ENCODE results near the gene DLL1.
A peak's percentile ranks its signal among the peaks of the same experiment; 100 is the strongest.

Gene DLL1

GRCh38 chr6:170313716-170314295 lies 22.9 kb upstream of the DLL1 start:
- Histone ChIP-seq H2BK12ac (ENCODE audit: low read length) (no peak overlapping the region), H3K4me3 (ENCODE audit: low read length in 2 of 2) (no peak overlapping the region), H3K4ac (ENCODE audit: low read length) (no peak overlapping the region), H3K27ac (replicated peaks; ENCODE audit: low read length) (no peak overlapping the region), H2AFZ (ENCODE audit: low read length) (no peak overlapping the region), H3K4me2 (ENCODE audit: insufficient read depth, low read length, poor library complexity, severe bottlenecking) (no peak overlapping the region), H3K4me1 (ENCODE audit: control insufficient read depth in 2 of 2, insufficient read depth in 1 of 2, low read depth in 1 of 2, low read length in 2 of 2) (peaks cover 0 to 1% of the 10 kb centered on the region in 2 donors), H2BK5ac (ENCODE audit: low read length) (no peak overlapping the region), H2AK5ac (ENCODE audit: low read depth, low read length) (no peak overlapping the region), H3K79me1 (ENCODE audit: low read depth, low read length) (no peaks in the 10 kb centered on the region), H3K36me3 (replicated peaks in 1 of 2; ENCODE audit: control insufficient read depth in 2 of 2, insufficient read depth in 2 of 2, low read length in 2 of 2) (peaks cover 2 to 57% of the 10 kb centered on the region in 2 donors), H2BK120ac (ENCODE audit: low read depth, low read length) (no peak overlapping the region), H3K9ac (ENCODE audit: low read depth, low read length, poor library complexity) (no peak overlapping the region), H3K18ac (ENCODE audit: low read length) (no peak overlapping the region), H3K23ac (ENCODE audit: low read depth, low read length, poor library complexity) (no peak overlapping the region), H3K9me3 (replicated peaks in 1 of 2; ENCODE audit: control insufficient read depth in 2 of 2, insufficient read depth in 1 of 2, low read depth in 1 of 2, low read length in 2 of 2) (no peaks in the 10 kb centered on the region), H4K91ac (ENCODE audit: low read depth, low read length, poor library complexity) (no peak overlapping the region), H2BK15ac (ENCODE audit: low read length) (no peak overlapping the region), H3K14ac (ENCODE audit: low read length) (no peak overlapping the region), H3K27me3 (ENCODE audit: control insufficient read depth in 3 of 3, insufficient read depth in 3 of 3, low read depth in 1 of 3, low read length in 3 of 3) (no peaks in the 10 kb centered on the region), H4K8ac (ENCODE audit: low read depth, low read length) (no peak overlapping the region)
- DNase-seq (ENCODE audit: low spot score), result no peak
- no CpG with 5 or more reads among the region's 6 CpGs for WGBS, 2 donors (ENCODE audit: extremely low coverage in 2 of 2, insufficient read length in 2 of 2, insufficient replicate concordance in 1 of 2)

- no peak overlapping the region for H2BK12ac ChIP-seq (ENCODE audit: low read length)
- no peak overlapping the region for H3K4me2 ChIP-seq (ENCODE audit: insufficient read depth, low read length, poor library complexity, severe bottlenecking)
- H3K9me3 ChIP-seq (replicated peaks in 1 of 2; ENCODE audit: control insufficient read depth in 2 of 2, insufficient read depth in 1 of 2, low read depth in 1 of 2, low read length in 2 of 2), result no peaks in the 10 kb centered on the region
- no peak overlapping the region for H3K9ac ChIP-seq (ENCODE audit: low read depth, low read length, poor library complexity)
- no peak overlapping the region for H4K91ac ChIP-seq (ENCODE audit: low read depth, low read length, poor library complexity)
- WGBS, 2 donors (ENCODE audit: extremely low coverage in 2 of 2, insufficient read length in 2 of 2, insufficient replicate concordance in 1 of 2), result no CpG with 5 or more reads among the region's 2 CpGs
- no peak overlapping the region for H2BK120ac ChIP-seq (ENCODE audit: low read depth, low read length)
- H3K18ac ChIP-seq (ENCODE audit: low read length), result no peak overlapping the region
- H2BK5ac ChIP-seq (ENCODE audit: low read length), result no peak overlapping the region
- H3K4me1 ChIP-seq (ENCODE audit: control insufficient read depth in 2 of 2, insufficient read depth in 1 of 2, low read depth in 1 of 2, low read length in 2 of 2), result peaks cover 6 to 9% of the 10 kb centered on the region in 2 donors
- H3K4me3 ChIP-seq (ENCODE audit: low read length in 2 of 2), result no peak overlapping the region
- H2BK15ac ChIP-seq (ENCODE audit: low read length), result no peak overlapping the region
- H2AK5ac ChIP-seq (ENCODE audit: low read depth, low read length), result no peak overlapping the region
- no peak overlapping the region for H4K8ac ChIP-seq (ENCODE audit: low read depth, low read length)
- DNase-seq (ENCODE audit: low spot score), result no peak
- H3K79me1 ChIP-seq (ENCODE audit: low read depth, low read length), result no peaks in the 10 kb centered on the region
- H3K23ac ChIP-seq (ENCODE audit: low read depth, low read length, poor library complexity), result no peak overlapping the region
- H3K14ac ChIP-seq (ENCODE audit: low read length), result no peak overlapping the region
- H3K27me3 ChIP-seq (ENCODE audit: control insufficient read depth in 3 of 3, insufficient read depth in 3 of 3, low read depth in 1 of 3, low read length in 3 of 3), result no peaks in the 10 kb centered on the region
- H3K36me3 ChIP-seq (replicated peaks in 1 of 2; ENCODE audit: control insufficient read depth in 2 of 2, insufficient read depth in 2 of 2, low read length in 2 of 2), result peaks cover 0 to 48% of the 10 kb centered on the region in 2 donors
- H3K4ac ChIP-seq (ENCODE audit: low read length), result no peak overlapping the region
- H2AFZ ChIP-seq (ENCODE audit: low read length), result no peak overlapping the region
- no peak overlapping the region for H3K27ac ChIP-seq (replicated peaks; ENCODE audit: low read length)
These were observed 22.0 kb upstream of the DLL1 start for GRCh38 chr6:170312876-170313275.

GRCh38 chr6:170311696-170312095 lies 20.8 kb upstream of the DLL1 start:
- no peak overlapping the region for H2AFZ ChIP-seq (ENCODE audit: low read length)
- H3K4me3 ChIP-seq (ENCODE audit: low read length in 2 of 2), result no peak overlapping the region
- H3K14ac ChIP-seq (ENCODE audit: low read length), result no peak overlapping the region
- H2BK15ac ChIP-seq (ENCODE audit: low read length), result no peak overlapping the region
- no CpG with 5 or more reads among the region's 5 CpGs for WGBS, 2 donors (ENCODE audit: extremely low coverage in 2 of 2, insufficient read length in 2 of 2, insufficient replicate concordance in 1 of 2)
- H2BK12ac ChIP-seq (ENCODE audit: low read length), result no peak overlapping the region
- no peaks in the 10 kb centered on the region for H3K27me3 ChIP-seq (ENCODE audit: control insufficient read depth in 3 of 3, insufficient read depth in 3 of 3, low read depth in 1 of 3, low read length in 3 of 3)
- no peak overlapping the region for H3K9ac ChIP-seq (ENCODE audit: low read depth, low read length, poor library complexity)
- peaks cover 3% of the 10 kb centered on the region for H3K79me1 ChIP-seq (ENCODE audit: low read depth, low read length)
- peaks cover 13 to 17% of the 10 kb centered on the region in 2 donors for H3K4me1 ChIP-seq (ENCODE audit: control insufficient read depth in 2 of 2, insufficient read depth in 1 of 2, low read depth in 1 of 2, low read length in 2 of 2)
- H3K27ac ChIP-seq (replicated peaks; ENCODE audit: low read length), result no peak overlapping the region
- H2AK5ac ChIP-seq (ENCODE audit: low read depth, low read length), result no peak overlapping the region
- H2BK120ac ChIP-seq (ENCODE audit: low read depth, low read length), result no peak overlapping the region
- H3K23ac ChIP-seq (ENCODE audit: low read depth, low read length, poor library complexity), result no peak overlapping the region
- no peak overlapping the region for H3K4ac ChIP-seq (ENCODE audit: low read length)
- H4K8ac ChIP-seq (ENCODE audit: low read depth, low read length), result no peak overlapping the region
- no peak overlapping the region for H3K4me2 ChIP-seq (ENCODE audit: insufficient read depth, low read length, poor library complexity, severe bottlenecking)
- no peak overlapping the region for H2BK5ac ChIP-seq (ENCODE audit: low read length)
- no peak overlapping the region for H4K91ac ChIP-seq (ENCODE audit: low read depth, low read length, poor library complexity)
- no peaks in the 10 kb centered on the region for H3K9me3 ChIP-seq (replicated peaks in 1 of 2; ENCODE audit: control insufficient read depth in 2 of 2, insufficient read depth in 1 of 2, low read depth in 1 of 2, low read length in 2 of 2)
- H3K36me3 ChIP-seq (replicated peaks in 1 of 2; ENCODE audit: control insufficient read depth in 2 of 2, insufficient read depth in 2 of 2, low read length in 2 of 2), result peaks cover 0 to 37% of the 10 kb centered on the region in 2 donors
- DNase-seq (ENCODE audit: low spot score), result no peak
- no peak overlapping the region for H3K18ac ChIP-seq (ENCODE audit: low read length)

GRCh38 chr6:170308761-170309160 lies 17.9 kb upstream of the DLL1 start:
- Histone ChIP-seq H3K4me1 (ENCODE audit: control insufficient read depth in 2 of 2, insufficient read depth in 1 of 2, low read depth in 1 of 2, low read length in 2 of 2) (peaks cover 17 to 19% of the 10 kb centered on the region in 2 donors), H3K14ac (ENCODE audit: low read length) (no peak overlapping the region), H3K27me3 (ENCODE audit: control insufficient read depth in 3 of 3, insufficient read depth in 3 of 3, low read depth in 1 of 3, low read length in 3 of 3) (no peaks in the 10 kb centered on the region), H3K9ac (ENCODE audit: low read depth, low read length, poor library complexity) (no peak overlapping the region), H3K4me3 (ENCODE audit: low read length in 2 of 2) (no peak overlapping the region), H4K91ac (ENCODE audit: low read depth, low read length, poor library complexity) (no peak overlapping the region), H2BK5ac (ENCODE audit: low read length) (no peak overlapping the region), H4K8ac (ENCODE audit: low read depth, low read length) (no peak overlapping the region), H3K79me1 (ENCODE audit: low read depth, low read length) (peaks cover 5% of the 10 kb centered on the region), H3K9me3 (replicated peaks in 1 of 2; ENCODE audit: control insufficient read depth in 2 of 2, insufficient read depth in 1 of 2, low read depth in 1 of 2, low read length in 2 of 2) (peaks cover 6 to 10% of the 10 kb centered on the region in 2 donors), H3K27ac (replicated peaks; ENCODE audit: low read length) (no peak overlapping the region), H2BK15ac (ENCODE audit: low read length) (no peak overlapping the region), H2BK12ac (ENCODE audit: low read length) (no peak overlapping the region), H3K4me2 (ENCODE audit: insufficient read depth, low read length, poor library complexity, severe bottlenecking) (peak overlapping the region; percentile 21), H3K4ac (ENCODE audit: low read length) (no peak overlapping the region), H3K36me3 (replicated peaks in 1 of 2; ENCODE audit: control insufficient read depth in 2 of 2, insufficient read depth in 2 of 2, low read length in 2 of 2) (peaks cover 0 to 18% of the 10 kb centered on the region in 2 donors), H2AFZ (ENCODE audit: low read length) (no peak overlapping the region), H3K23ac (ENCODE audit: low read depth, low read length, poor library complexity) (no peak overlapping the region), H2BK120ac (ENCODE audit: low read depth, low read length) (no peak overlapping the region), H2AK5ac (ENCODE audit: low read depth, low read length) (no peak overlapping the region), H3K18ac (ENCODE audit: low read length) (no peak overlapping the region)
- WGBS, 2 donors (ENCODE audit: extremely low coverage in 2 of 2, insufficient read length in 2 of 2, insufficient replicate concordance in 1 of 2), result no CpG with 5 or more reads among the region's 1 CpG
- no peak for DNase-seq (ENCODE audit: low spot score)
